AG10803 (cell line): Measurements from ENCODE around the gene GBF1.

Source experiments
- DNase-seq: peaks from one replicate; pipeline ENCODE4 v3.0.0; 2010; ENCODE audit warnings: low read depth
- H3K4me3 ChIP-seq: 2 replicates; pipeline ENCODE4 v1.5.1; 2011; ENCODE audit warnings: mild to moderate bottlenecking, low read length, control low read depth
- TF ChIP-seq, protein P1 (sequence below): conservative IDR thresholded peaks from 2 replicates; pipeline ENCODE4 v1.5.1; 2011; ENCODE audit warnings: mild to moderate bottlenecking, low read length, control low read depth, inconsistent platforms

GBF1 gene

DNA sequence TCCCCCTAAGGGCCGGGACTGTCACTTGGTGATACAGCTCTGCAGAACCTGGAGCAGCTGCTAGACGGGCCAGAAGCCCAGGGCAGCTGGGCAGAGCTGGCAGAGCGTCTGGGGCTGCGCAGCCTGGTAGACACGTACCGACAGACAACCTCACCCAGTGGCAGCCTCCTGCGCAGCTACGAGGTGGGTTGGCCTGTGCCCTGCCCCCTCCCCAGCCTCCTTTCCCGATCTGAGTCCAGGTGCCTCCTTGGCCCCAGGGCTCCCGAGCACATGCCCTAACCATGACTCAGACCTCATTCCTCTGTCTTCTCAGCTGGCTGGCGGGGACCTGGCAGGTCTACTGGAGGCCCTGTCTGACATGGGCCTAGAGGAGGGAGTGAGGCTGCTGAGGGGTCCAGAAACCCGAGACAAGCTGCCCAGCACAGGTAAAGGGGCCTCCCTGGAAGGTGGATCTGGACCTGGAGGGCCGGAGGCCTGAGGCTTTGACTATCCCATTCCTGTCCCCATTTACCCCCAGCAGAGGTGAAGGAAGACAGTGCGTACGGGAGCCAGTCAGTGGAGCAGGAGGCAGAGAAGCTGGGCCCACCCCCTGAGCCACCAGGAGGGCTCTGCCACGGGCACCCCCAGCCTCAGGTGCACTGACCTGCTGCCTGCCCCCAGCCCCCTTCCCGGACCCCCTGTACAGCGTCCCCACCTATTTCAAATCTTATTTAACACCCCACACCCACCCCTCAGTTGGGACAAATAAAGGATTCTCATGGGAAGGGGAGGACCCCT, 156.6 kb downstream of the GBF1 start:
- peak; percentile 32 for DNase-seq

DNA sequence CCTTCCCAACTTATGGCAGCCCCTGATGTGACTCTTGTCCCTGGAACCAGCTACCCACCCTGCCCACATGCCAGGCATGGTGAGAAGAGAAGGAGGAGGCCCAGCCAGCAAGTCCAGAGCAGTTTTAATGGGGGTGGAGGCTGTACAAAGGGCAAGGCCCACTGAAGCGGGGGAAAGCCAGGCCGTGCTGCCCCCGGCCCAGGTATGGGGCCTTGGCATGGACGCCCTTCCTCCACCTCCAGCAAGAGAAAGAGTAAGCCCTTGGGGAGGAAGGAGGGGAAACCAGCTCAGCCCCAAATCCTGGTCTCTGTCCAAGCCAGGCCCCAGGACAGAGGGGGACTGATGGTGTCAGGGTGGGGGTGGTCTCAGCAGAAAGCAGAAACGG, 157.2 kb downstream of the GBF1 start:
- TF ChIP-seq, protein P1, sequence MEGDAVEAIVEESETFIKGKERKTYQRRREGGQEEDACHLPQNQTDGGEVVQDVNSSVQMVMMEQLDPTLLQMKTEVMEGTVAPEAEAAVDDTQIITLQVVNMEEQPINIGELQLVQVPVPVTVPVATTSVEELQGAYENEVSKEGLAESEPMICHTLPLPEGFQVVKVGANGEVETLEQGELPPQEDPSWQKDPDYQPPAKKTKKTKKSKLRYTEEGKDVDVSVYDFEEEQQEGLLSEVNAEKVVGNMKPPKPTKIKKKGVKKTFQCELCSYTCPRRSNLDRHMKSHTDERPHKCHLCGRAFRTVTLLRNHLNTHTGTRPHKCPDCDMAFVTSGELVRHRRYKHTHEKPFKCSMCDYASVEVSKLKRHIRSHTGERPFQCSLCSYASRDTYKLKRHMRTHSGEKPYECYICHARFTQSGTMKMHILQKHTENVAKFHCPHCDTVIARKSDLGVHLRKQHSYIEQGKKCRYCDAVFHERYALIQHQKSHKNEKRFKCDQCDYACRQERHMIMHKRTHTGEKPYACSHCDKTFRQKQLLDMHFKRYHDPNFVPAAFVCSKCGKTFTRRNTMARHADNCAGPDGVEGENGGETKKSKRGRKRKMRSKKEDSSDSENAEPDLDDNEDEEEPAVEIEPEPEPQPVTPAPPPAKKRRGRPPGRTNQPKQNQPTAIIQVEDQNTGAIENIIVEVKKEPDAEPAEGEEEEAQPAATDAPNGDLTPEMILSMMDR, result no peak
- no peak for DNase-seq
- no peak overlapping the region for H3K4me3 ChIP-seq

More for the DNA sequence above, 156.6 kb downstream of the GBF1 start:
- TF ChIP-seq, protein P1, result no peak
- H3K4me3 ChIP-seq, result no peak overlapping the region

DNA sequence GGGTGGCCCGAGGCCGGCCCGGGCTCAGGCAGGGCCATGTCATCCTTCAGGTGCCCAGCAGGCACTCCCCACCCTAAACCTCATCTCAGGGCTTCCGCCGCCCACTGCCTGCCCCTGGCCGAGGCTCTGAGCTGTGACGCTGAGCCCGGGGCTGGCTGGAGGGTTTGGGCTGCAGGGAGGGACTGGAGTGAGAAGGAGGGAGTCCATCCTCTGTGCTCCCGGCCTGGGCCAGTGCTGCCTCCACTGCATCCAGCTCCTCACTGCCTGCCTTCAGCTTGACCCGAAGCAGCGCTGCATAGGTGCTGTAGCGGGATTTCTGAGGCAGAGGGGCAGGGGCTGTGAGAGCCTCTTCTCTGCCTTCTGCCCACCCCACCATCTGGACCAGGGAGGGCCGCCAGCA, 157.8 kb downstream of the GBF1 start:
- no peak for DNase-seq
- TF ChIP-seq, protein P1, result no peak
- H3K4me3 ChIP-seq, result no peak overlapping the region

DNA sequence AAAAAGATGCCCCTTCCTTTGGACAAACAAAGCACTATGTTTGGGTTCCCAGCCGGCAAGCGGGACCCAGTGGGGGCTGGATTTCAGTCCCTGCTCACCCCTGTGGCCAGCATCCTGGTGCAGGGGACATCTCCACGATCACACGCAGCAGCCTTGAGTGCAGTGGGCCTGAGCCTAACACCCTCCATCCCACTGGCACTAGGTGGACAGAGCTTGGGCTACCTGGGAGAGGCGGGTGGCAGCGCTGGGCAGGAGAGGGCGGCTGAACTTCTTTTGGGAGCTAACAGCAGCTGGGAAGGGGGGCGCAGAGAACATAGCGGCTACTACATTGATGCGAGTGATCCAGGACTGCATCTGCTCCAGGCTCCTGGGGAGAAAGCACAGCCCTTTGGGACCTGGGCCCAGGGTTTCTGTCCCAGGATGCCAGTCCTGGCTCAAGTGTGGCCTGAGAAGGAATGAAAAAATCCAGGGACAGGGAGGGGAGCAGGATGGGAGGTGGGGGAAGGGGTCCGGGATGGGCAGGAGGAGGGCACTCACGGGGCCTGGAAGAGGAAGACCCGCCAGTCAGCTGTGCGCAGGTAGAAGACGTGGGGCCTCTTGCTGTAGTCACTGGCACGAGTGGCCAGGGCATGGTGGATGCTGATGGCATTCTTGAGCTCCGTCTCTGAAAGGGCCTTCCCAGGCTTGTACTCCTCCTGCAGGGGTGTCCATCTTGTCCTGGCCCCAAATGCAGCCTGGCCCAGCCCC, 159.2 kb downstream of the GBF1 start:
- no peak overlapping the region for H3K4me3 ChIP-seq
- DNase-seq, result no peak
- TF ChIP-seq, protein P1, result no peak

DNA sequence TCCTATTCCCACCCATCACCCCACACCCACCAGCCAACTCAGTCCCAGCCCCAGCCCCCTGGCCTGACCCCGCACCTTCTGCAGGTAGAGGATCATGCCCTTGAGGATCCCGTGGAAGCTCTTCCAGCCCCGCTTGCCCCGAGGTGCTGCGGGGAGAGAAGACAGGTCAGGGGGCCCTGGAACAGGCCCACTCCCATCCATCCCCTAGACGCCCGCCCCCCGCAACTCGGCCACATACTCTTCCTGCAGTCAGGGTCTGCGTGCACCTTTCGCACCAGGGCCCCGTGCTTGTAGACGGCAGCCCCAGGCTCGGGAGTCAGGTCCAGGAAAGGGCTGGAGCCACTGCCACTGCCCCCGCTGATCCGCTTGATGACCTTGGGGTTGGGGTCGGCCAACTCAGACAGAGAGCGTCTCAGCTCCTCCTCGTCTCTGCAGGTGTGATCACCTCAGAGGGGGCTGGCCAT, 159.8 kb downstream of the GBF1 start:
- DNase-seq, result no peak
- TF ChIP-seq, protein P1, result no peak
- no peak overlapping the region for H3K4me3 ChIP-seq

DNA sequence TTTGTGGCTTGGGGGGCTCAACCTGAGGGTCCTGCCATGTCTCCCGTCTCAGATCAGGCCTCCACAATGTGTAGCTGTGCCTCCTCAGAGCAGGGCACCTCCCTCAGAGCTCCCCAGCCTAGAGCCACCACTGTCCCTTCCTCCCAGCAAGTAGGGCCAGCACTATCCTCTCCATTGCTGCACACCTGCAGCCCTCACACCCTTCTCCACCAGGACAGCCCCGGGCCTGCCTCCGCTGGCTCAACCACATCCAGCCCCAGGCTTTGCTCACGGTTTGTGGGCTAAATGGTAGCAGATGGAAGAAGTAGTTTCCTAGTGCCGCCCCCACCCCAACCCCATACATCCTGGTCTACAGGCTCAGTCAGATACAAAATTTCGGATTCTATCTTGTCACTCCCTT, 160.3 kb downstream of the GBF1 start:
- TF ChIP-seq, protein P1, result no peak
- DNase-seq, result no peak
- no peak overlapping the region for H3K4me3 ChIP-seq

DNA sequence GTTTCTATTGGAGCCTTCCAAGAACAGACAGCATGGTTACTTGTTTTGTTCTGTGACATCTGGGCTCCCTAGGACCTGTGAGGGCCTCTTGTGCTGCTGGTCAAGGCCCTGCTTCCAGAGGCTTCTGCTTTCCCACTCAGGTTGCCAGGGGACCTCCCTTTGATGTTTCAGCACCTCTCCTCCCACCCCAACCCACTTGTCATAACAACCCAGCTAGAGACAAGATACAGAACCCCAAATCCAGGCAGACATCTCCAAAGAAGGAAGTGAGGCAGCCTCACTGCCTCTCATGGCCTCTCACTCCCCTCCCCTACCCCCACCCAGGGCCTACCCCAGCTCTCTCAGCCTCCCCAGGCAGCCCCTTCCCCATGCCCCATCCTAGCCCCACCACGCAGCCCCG, 161.5 kb downstream of the GBF1 start:
- TF ChIP-seq, protein P1, result no peak
- no peak overlapping the region for H3K4me3 ChIP-seq
- no peak for DNase-seq
